GM19468 (cell line): ENCODE data around the gene BRAF.
"Not testable (repeated sequence)": the region's sequence is repeated elsewhere in the genome, so short reads cannot be mapped to it uniquely, and the experiment has no call there.

Experiments used
- ATAC-seq: cut with Tn5 transposase; IDR thresholded peaks from one replicate; pipeline ENCODE4 v1.9.1; 2021; ENCODE audit warnings: mild to moderate bottlenecking, moderate library complexity, moderate number of reproducible peaks; ENCODE audit not compliant: unreplicated experiment; ENCODE audit errors: extremely low read depth

The BRAF gene

DNA sequence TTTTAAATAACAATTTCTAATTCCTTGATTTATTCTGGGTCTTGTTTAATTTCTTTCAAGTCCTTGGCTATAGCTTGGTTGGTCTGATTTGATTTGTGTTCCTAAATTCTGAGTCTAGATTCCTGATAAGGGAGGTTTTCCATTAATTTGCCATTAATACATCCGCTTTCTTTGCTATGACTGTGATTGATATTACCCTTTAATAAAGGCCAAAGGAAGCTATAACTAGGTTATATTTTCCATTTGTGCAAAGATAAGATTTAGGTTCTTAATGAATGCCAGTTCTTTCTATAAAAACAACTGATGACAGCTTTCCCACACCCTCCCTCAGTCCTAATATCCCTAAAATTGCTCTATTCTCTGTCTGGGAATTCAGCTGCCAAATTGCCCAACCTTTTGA, 200.0 kb downstream of the BRAF start:
- ATAC-seq = no peak

DNA sequence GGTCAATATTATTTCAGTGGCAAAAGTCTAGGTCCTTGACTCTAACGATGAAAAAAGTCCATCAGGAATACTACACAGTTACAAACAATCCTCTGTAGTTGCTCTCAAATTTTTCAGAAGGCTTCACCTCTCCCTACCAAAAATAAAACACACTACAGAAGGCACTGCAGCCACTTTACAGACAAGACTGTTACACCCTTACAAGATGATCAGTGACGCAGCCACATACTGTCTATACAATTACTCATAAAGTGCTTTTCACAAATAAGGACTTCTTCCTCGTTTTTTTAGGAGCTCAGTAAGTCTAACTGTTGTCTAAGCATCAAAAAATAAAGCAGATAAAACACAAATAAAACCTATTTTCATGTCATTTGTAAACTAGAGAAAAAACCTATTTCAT, 201.2 kb downstream of the BRAF start:
- ATAC-seq = no peak

DNA sequence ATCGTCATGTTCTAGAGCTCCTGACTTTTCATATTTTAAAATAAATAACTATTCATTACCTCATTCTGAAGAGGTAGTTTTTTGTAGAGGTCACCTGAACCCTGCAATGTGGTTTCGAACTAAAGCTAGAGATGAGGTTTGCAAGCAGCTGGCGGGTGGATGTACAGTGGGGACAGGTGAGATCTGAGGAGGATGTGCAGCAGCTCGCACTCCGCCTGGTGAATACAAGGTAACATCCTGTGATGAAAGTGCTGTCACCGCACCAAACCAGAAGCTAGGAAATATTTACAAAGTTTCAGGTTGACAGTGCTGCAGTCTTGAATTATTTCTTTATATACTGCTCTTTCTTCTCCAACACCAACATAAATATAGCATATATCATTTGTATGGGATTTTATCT, 201.7 kb downstream of the BRAF start:
- no peak for ATAC-seq

DNA sequence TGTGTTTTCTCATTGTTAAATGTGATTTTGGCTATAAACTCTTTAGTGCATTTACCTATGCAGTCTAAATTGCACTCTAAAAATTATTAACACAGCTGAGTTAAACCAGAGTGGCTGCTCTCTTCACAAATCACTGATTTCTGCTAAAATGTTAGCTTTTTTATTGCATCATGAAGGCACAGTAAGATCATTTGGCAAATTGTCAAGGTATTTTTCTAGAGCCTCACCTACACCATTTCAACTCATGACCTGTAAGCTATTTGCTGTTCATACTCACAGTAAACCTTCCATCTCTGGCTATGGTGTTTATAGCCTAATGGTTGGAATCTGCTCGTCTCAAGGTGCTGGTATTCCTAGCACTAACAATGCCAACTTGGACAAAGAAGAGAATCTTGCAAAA, 202.5 kb downstream of the BRAF start:
- no peak for ATAC-seq

DNA sequence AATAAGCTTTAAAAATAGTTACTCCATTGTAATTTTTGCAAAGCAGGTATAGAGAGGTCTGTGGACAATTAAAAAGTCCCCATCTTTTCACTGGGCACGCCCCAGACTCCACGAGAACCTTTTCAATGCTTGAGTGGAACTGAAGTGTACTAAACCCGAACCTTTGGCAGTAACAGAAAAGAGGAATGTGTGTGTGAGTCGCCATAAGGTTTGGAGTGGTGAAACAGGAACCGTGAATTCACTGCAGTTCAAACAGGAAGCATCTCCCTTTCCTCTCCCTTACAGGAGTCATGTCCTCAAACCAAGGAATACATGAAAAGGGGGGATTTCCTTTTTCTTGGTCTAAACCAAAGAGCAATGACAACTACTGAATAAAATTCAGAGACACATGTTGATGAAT, 205.0 kb downstream of the BRAF start:
- ATAC-seq = no peak

DNA sequence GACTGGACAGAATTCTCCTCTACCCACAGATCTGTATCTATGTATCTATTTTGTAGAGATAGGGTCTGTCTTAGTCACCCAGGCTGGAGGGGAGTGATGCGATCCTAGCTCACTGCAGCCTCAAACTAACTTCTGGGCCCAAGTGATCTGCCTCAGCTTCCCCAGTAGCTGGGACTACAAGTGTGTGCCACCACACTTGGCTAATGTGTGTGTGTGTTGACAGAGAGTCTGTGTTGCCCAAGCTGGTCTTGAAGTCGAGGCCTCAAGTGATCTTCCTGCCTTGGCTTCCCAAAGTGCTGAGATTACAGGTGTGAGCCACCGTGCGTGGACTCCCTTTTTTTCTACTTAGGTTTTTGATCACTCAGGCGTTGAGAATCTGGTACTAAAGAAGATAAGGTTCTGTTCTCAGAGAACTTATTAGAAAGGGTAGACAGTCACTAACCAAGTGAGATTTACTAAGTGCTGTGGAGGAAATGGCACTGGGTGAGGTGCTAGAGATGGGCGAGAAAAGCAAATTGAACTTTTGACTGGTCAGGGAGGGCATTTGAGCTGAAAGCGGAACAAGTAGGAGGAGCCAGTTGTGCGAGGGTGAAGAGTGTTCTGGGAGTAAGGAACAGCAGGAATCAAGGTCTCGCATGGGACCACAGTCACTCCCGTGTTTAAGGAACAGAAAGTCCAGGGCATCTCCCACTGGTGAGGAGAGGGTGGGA, 210.2 kb downstream of the BRAF start:
- ATAC-seq = no peak

DNA sequence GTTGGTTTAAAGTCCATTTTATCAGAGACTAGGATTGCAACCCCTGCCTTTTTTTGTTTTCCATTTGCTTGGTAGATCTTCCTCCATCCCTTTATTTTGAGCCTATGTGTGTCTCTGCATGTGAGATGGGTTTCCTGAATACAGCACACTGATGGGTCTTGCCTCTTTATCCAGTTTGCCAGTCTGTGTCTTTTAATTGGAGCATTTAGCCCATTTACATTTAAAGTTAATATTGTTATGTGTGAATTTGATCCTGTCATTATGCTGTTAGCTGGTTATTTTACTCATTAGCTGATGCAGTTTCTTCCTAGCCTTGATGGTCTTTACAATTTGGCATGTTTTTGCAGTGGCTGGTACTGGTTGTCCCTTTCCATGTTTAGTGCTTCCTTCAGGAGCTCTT, 212.3 kb downstream of the BRAF start:
- ATAC-seq = not testable (repeated sequence)

DNA sequence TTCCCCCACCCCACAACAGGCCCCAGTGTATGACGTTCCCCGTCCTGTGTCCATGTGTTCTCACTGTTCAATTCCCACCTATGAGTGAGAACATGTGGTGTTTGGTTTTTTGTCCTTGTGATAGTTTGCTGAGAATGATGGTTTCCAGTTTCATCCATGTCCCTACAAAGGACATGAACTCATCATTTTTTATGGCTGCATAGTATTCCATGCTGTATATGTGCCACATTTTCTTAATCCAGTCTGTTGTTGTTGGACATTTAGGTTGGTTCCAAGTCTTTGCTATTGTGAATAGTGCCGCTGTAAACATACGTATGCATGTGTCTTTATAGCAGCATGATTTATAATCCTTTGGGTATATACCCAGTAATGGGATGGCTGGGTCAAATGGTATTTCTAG, 216.0 kb downstream of the BRAF start:
- not testable (repeated sequence) for ATAC-seq

DNA sequence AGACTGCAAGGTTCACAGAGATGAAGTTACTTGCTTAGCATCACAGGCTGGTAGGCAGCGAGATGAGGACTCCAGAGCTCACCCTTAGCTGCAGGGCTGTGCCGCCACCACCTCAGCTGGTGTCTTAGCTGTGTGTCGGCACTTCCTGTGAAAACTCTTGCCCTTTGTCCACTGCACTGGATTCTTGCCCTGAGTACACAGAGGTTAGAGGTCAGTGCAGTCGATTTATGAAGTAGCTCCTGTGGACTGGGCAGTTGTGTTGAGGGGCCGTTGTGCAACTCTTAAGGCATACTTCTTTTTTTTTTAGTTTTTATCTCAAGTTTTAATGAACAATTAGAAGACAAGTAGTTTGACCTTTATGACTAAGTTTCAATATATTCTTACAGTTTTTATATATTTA, 217.6 kb downstream of the BRAF start:
- ATAC-seq = no peak

DNA sequence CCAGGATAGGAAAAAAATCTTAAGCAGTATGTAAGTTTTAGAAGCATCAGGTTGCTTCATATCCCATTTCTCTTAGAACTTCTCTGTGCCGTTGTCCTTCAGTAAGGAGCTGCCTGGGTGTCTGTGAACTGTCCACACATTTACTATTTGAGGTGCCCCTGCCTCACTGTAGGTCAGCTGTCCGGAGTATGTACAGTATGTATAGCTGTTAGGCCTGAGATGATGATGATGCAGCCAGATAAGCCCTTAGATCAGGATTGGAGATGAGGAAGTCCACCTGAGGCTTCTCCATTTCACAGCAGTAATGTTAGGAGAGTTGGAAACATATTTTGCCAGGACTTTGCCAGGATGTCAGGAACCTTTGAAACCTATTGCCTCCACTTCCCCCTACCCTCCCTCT, 220.5 kb downstream of the BRAF start:
- ATAC-seq = no peak

DNA sequence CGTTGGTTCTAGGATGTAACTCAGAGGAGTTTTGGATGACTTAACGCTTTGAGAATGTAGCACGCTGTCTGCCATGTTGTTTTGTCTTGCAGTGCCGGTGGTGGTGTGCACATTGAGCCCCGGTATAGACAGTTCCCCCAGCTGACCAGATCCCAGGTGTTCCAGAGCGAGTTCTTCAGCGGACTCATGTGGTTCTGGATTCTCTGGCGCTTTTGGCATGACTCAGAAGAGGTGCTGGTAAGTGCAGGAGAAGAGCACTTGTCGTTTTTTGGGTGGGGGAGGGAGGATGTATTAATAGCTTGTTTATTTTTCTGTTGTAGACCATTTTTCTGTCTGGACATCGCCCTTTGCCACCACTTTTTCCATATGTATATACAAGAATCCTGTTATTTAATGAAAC, 222.0 kb downstream of the BRAF start:
- no peak for ATAC-seq

DNA sequence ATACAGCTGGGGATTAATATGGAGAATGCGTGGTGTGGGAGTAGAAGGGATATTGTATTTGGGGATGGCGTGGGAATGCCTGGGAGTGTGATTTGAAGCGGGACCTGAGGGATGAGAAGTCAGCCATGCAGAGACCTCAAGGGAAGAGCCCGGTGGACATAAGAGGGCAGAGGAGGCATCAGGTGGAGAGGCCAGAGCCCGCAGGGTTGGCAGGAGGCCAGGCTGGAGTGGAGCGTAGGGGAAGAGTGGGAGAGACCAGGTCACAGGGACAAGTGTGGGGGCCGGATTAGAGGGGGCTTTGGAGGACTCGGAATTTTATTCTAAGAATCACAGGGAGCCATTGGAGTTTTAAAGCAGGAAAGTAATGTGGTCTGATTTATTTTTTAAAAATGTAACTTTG, 226.3 kb downstream of the BRAF start:
- no peak for ATAC-seq

DNA sequence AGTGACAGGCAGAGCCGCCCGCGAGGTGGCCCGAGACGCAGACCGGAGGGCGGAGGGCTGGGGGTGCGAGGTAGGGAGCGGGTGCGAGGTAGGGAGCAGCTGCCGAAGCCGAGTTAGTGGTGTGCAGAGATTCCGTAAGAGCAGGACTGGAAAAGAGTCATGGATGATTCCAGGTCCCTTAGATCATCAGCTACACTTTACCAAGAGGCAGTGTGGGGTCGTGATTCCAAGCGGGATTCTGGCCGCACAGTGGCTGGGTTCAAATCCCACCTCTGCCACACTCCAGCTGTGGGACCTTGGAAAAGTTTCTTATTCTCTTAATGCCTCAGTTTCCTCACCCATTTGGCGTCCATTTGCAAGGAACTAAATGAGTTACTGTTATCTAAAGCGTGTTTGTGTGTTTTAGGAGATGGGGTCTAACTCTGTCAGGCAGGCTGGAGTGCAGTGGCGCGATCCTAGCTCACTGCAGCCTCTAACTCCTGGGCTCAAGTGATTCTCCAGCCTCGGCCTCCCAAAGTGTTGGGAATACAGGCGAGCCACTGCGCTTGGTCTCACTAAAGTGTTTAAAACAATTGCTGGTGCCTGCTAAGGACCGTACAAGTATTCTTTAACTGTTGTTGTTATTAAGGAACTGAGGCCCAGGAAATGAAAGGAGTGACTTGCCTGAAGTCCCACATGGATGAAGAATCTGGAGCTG, 227.1 kb downstream of the BRAF start:
- ATAC-seq = no peak

DNA sequence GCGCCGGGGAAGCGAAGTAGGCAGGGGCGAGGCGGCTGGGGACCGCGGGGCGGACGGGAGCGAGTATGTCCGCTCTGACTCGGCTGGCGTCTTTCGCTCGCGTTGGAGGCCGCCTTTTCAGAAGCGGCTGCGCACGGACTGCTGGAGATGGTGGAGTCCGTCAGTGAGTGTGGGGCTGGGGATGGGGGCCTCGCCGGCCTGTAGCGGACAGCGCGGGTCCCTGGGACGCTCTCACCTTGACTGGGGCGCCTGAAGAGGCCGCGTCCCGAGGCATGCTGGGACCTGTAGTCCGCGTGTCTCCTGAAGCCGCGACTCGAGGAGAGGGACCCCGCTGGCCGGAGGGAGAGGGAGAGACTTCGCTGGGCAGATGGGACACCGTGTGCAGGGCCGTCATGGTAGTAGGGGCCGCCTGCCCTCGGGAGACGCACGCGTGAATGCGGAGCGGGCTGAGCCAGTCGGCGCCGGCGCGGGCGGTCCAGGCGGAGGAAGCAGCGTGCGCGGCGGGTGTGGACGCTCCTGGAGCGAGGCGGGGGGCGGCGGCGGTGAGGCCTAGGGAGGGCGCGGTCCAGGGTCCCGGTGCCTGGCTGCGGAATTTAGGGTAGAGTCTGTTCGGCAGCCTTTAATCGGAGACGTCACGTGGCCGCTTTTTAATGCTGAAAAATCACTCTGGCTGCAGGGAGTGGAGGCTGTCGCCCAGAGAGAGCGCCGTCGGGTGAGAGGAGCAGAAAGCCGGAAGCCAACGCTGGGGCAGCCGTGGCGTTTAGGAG, 227.9 kb downstream of the BRAF start, which contains the start of gene NDUFB2:
Gene NDUFB2 (plus strand): TSS at position 29 of the 767 bp plus-strand sequence. CDS start 37 bp downstream, at position 66.
- peak; percentile 84 for ATAC-seq

DNA sequence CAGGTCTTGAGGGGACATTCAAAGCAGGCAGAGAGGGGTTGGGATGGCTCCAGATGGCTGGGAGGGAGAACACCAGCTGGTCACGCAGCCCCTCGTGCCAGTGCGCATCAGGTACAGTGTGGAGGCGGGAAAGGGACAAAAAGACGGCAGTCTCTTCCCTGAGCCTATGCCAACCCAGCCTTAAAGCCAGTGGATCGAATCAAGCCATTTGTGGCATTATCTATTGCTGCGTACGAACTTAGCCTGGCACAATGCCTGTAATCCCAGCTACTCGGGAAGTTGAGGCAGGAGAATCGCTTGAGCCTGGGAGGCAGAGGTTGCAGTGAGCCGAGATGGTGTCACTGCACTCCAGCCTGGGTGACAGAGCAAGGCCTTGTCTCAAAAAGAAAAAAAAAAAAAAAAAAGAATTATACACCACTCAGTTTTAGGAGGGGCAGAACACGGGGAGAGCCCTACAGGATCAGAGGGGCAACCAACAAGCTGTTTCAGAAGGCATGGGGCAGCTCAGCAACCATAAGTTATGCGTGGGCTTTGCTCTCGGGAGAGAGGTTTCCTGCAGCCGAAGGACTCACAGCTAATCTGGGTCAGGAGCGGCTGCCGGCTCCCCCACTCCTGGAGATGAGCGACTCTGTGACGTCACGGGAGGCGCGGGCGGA, 228.6 kb downstream of the BRAF start:
- ATAC-seq = no peak

DNA sequence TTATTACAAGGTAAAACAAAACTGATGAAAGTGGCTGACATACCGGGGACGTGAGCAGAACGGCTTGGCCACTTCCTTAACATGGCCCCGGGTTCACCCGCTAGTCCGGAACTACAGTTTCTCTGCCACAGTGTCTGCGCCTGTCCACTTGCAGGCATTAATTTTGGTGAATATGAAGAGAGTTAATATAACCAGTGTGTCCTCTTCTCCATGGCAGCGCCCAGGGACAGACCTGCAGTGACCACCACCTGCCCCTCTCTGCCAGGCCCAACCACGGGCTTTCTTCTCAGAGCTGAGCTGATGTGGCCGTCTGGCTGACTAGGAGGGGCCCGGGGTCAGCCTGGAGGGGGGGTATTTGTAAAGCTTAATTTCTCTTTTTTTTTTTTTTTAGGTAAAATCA, 229.3 kb downstream of the BRAF start:
- ATAC-seq = no peak

DNA sequence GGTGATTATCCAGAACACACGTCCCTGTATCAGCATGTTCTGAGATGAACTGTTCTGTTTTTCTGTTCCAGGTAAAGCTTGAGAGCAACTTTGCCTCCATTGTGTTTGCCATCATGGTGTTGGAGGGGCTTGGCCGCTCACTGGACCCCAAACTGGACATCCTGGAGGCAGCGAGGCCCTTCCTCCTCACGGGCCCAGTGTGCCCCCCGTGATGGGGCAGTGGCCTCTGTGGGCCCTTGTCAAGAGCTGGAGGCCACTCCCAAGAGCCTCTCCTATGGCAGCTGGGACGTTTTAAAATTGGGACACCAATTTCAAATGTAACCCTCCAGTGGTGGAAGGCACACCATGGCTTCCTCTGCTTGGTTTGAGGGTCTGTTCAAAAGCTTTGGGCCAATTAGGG, 230.1 kb downstream of the BRAF start:
- ATAC-seq = no peak

DNA sequence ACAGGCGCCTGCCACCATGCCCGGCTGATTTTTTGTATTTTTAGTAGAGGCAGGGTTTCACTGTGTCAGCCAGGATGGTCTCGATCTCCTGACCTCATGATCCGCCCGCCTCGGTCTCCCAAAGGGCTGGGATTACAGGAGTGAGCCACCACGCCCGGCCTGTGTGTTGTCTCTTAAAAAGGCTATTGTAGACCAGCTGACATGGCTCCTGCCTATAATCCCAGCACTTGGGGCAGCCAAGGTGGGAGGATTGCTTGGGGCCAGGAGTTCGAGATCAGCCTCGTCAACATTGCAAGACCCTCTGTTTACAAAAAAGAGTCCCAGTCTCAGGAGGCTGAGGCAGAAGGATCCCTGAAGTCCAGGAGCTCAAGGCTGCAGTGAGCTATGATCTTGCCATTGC, 230.9 kb downstream of the BRAF start:
- ATAC-seq = not testable (repeated sequence)

DNA sequence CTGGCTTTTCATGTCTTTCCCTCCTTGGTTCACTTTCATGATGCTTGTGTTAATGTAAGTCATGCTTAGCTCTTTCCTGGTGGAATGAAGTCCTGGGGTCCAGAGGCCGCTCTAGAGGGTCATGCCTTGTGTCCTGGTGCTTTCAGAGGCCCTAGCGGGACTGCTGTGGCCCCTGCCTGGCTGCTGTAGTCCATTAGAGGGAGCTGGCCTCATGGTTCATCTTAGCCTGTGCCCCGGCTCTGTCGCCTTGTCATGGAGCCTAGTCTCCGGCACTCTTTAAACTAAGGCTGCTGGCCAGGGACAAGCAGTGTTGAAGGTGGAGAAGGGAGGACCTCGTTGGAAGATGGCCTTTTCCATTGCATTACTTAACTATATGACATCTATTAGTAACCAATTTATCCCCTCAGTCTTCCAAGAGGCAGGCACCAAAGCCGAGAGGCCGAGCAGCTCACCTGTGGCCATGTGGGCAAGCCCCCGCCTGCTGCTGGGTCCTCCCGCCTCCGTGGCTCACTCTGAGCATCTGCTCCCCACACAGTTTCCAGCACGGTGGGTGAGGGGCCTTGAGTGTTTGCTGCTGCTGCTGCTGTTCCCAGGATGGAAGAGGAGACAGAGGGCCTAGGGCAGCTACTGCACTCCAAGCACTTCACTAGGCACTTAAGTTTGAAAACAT, 233.2 kb downstream of the BRAF start:
- no peak for ATAC-seq
